SJCRH30 (cell line): Measurements from ENCODE around the gene PRR7. TPM values are rescaled to one million over a fixed set of nuclear protein-coding genes. Genes with fewer than 3 reads are reported as not detected.

Source experiments
- DNase-seq, 2 experiments: peaks; one replicate each; pipeline ENCODE4 v3.0.0-alpha.2; 2015 to 2020
- H3K27ac ChIP-seq: fragments of 250-450 bp; sonication (Bioruptor Pico); 2 replicates; pipeline ENCODE4 v1.5.1; 2020; ENCODE audit warnings: mild to moderate bottlenecking, moderate library complexity
- H3K27me3 ChIP-seq: fragments of 250-450 bp; sonication (Bioruptor Pico); 2 replicates; pipeline ENCODE4 v1.5.1; 2020; ENCODE audit warnings: mild to moderate bottlenecking, moderate library complexity
- H3K36me3 ChIP-seq: fragments of 250-450 bp; sonication (Bioruptor Pico); 2 replicates; pipeline ENCODE4 v1.5.1; 2020; ENCODE audit warnings: mild to moderate bottlenecking, moderate library complexity
- H3K4me1 ChIP-seq: fragments of 250-450 bp; sonication (Bioruptor Pico); 2 replicates; pipeline ENCODE4 v1.5.1; 2020; ENCODE audit warnings: mild to moderate bottlenecking, moderate library complexity
- H3K4me3 ChIP-seq: fragments of 250-450 bp; sonication (Bioruptor Pico); 2 replicates; pipeline ENCODE4 v1.5.1; 2020; ENCODE audit warnings: mild to moderate bottlenecking, moderate library complexity
- H3K9me3 ChIP-seq: fragments of 250-450 bp; sonication (Bioruptor Pico); replicated peaks from 2 replicates; pipeline ENCODE4 v1.5.1; 2020; ENCODE audit warnings: mild to moderate bottlenecking, moderate library complexity
- total RNA-seq: library from RNA; depleted of rRNA; stranded (reverse); fragments of >200 nt; shearing (Covaris generic); gene quantifications from 2 replicates; pipeline ENCODE4 v1.2.3, GENCODE V29; 2014; rRNA removed

Gene PRR7
- total RNA-seq, 1 experiment from 2014 or later: 6.4 TPM

DNA sequence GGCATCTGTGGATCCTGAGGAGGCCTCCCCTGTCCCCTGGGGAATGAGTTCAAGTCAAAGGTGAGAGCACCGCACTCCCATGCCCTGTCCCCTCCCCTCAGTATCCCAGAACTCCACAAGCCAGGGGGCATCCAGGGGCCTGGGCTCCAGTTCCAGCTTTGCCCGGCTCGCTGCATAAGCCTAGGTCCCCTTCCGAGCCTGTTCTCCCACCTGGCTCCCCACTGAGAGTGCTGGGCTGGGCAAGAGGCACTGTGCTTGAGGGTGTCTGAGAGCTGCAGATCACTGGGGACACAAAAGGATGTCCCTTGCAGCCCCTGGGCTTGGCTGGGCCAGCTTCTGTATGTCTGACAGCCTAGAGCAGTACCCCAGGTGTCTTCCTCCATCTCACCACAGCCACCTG, 58.5 kb downstream of the PRR7 start:
- no peaks in the 10 kb centered on the region for H3K9me3 ChIP-seq
- no peak overlapping the region for H3K4me3 ChIP-seq
- no peaks in the 10 kb centered on the region for H3K36me3 ChIP-seq
- peaks cover 22% of the 10 kb centered on the region for H3K4me1 ChIP-seq
- no peak overlapping the region for H3K27ac ChIP-seq
- no peaks in the 10 kb centered on the region for H3K27me3 ChIP-seq
- DNase-seq: no peak

Other genes with a start within 250 kb of the PRR7 start
- gene RAB24, start 143.1 kb upstream of the PRR7 start, total RNA-seq: 24.1 and 25.4 TPM in 2 replicates
- gene PRELID1, start 143.0 kb upstream of the PRR7 start, total RNA-seq: 226 and 259 TPM in 2 replicates
- gene MXD3, start 134.9 kb upstream of the PRR7 start, total RNA-seq: 36.6 and 37.6 TPM in 2 replicates
- gene LMAN2, start 95.1 kb upstream of the PRR7 start, total RNA-seq: 144 and 156 TPM in 2 replicates
- gene RGS14, start 88.9 kb upstream of the PRR7 start, total RNA-seq: 4.0 and 4.8 TPM in 2 replicates
- gene SLC34A1, start 62.4 kb upstream of the PRR7 start, total RNA-seq: not detected in 2 replicates
- gene PFN3, start 46.2 kb upstream of the PRR7 start, total RNA-seq: not detected in 2 replicates
- 5.9 and 6.5 TPM in 2 replicates for gene F12, start 37.2 kb upstream of the PRR7 start, total RNA-seq
- 45.1 and 48.4 TPM in 2 replicates for gene GRK6, start 20.1 kb upstream of the PRR7 start, total RNA-seq
- 239 and 265 TPM in 2 replicates for gene DBN1, start 26.8 kb downstream of the PRR7 start, total RNA-seq
- 58.4 and 68.5 TPM in 2 replicates for gene PDLIM7, start 50.8 kb downstream of the PRR7 start, total RNA-seq
- 3.0 and 6.2 TPM in 2 replicates for gene DOK3, start 63.0 kb downstream of the PRR7 start, total RNA-seq
- gene DDX41, start 70.1 kb downstream of the PRR7 start, total RNA-seq: 68.5 and 76.8 TPM in 2 replicates
- gene FAM193B, start 107.7 kb downstream of the PRR7 start, total RNA-seq: 30.8 and 33.8 TPM in 2 replicates
- 70.9 and 76.2 TPM in 2 replicates for gene TMED9, start 145.4 kb downstream of the PRR7 start, total RNA-seq
- gene B4GALT7, start 153.3 kb downstream of the PRR7 start, total RNA-seq: 17.4 and 22.3 TPM in 2 replicates